ENCODE data around the gene SYCN. TPM values are rescaled to one million over a fixed set of nuclear protein-coding genes. Genes with fewer than 3 reads are reported as not detected.

SYCN gene
- total and polyA plus RNA-seq, 2 of the 8 experiments (the other 6 are each of a cell fraction or from before 2014, with no cell fraction given), result not detected

DNA sequence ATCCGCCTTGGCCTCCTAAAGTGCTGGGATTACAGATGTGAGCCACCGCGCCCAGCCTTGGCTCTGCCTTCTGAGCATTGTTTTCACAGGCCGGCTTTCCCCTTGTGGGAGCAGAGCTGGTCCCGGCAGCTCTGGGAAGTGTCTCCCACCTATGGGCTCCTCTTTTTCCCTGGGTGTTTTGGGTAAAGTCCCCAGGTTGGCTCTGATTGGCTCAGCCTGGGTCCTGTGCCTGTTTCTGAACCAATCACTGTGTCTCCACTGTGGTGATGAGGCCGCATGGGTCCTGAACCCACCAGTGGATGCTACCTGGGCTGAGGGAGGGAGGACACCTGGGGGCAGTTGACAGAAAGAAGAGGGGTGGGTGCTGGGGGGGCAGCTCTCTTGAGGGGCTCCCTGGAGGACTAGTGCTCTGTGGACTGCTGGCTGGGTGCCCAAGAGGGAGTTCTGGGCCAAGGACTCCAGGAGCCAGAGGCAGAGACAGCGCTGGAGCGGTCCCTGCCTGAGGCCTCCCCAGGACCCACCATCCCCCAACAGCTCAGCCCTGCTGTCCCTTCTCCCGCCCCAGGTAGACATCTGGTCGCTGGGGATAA is 26.9 kb downstream of the SYCN start:
- peaks cover 0 to 33% (median 7%) of the 10 kb centered on the region in 4 experiments; a peak in 3 of 8 replicates for H3K36me3 ChIP-seq (ENCODE audit: control insufficient read depth in 2 of 4, insufficient read depth in 4 of 4, low read length in 3 of 4)
- no peak for FAIRE-seq
- CTCF ChIA-PET (ENCODE audit: partially characterized antibody), result interaction anchor here (1.1 to 5.1 kb wide), 5 partner anchors 11 to 64 kb away, joined by 3 to 33 read pairs (median 6); no protein-coding TSS in a partner anchor

More for the DNA sequence above, 26.9 kb downstream of the SYCN start:
- no peak overlapping the region for H2BK15ac ChIP-seq (ENCODE audit: low read length)
- H2BK5ac ChIP-seq (ENCODE audit: low read depth, low read length), result no peak overlapping the region
- H2BK20ac ChIP-seq (ENCODE audit: low read length), result no peak overlapping the region
- no peaks in the 10 kb centered on the region for H3K23me2 ChIP-seq (ENCODE audit: low read depth, low read length)
- POLR2A ChIA-PET (ENCODE audit: partially characterized antibody), result interaction anchor here (1.5 kb wide), 2 partner anchors 11 to 50 kb away, joined by 4 to 5 read pairs; no protein-coding TSS in a partner anchor
- no peaks in the 10 kb centered on the region for H3K4me1 ChIP-seq (replicated peaks in 1 of 4; ENCODE audit: control insufficient read depth in 3 of 4, insufficient read depth in 4 of 4, low read length in 3 of 4)
- no peak overlapping the region for H4K5ac ChIP-seq (ENCODE audit: insufficient read length, low read depth, low read length)
- no peak overlapping the region for H3K4me2 ChIP-seq (ENCODE audit: insufficient read depth in 1 of 2, low read depth in 2 of 2, low read length in 2 of 2)
- H3K79me1 ChIP-seq (ENCODE audit: low read depth, low read length), result no peaks in the 10 kb centered on the region
- 89% methylated on average over 8 of the region's 10 CpGs; no CpG with 5 or more reads in 1 of the 2 experiments for WGBS, 2 experiments (ENCODE audit: extremely low coverage in 1 of 2, insufficient coverage in 1 of 2, insufficient read length in 1 of 2, insufficient replicate concordance in 2 of 2, low coverage in 1 of 2, low lambda C conversion rate in 2 of 2, missing lambda C conversion rate in 1 of 2)
- no peak overlapping the region for H3K27ac ChIP-seq (ENCODE audit: low read depth, low read length)
- no peaks in the 10 kb centered on the region for H3K9me3 ChIP-seq (ENCODE audit: insufficient read depth in 2 of 2, low read depth in 1 of 2, low read length in 1 of 2)
- H3K9ac ChIP-seq (replicated peaks in 1 of 4; ENCODE audit: extremely low read depth in 1 of 4, low read depth in 3 of 4, low read length in 3 of 4), result no peak overlapping the region
- H3K4me3 ChIP-seq (ENCODE audit: extremely low read depth in 1 of 4, insufficient read depth in 2 of 4, low read depth in 3 of 4, low read length in 4 of 4), result no peak overlapping the region
- no peak overlapping the region for H2BK120ac ChIP-seq (replicated peaks; ENCODE audit: low read depth, low read length)
- H2BK12ac ChIP-seq (ENCODE audit: low read depth, low read length), result no peak overlapping the region
- H3K14ac ChIP-seq (ENCODE audit: insufficient read length), result no peak overlapping the region
- TF ChIP-seq, protein P1, sequence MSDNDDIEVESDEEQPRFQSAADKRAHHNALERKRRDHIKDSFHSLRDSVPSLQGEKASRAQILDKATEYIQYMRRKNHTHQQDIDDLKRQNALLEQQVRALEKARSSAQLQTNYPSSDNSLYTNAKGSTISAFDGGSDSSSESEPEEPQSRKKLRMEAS (IDR thresholded peaks at IDR 0.05), result no peak
- TF ChIP-seq POU5F1 (IDR thresholded peaks at IDR 0.05; ENCODE audit: low read depth, low read length) (no peak), TAF7 (optimal IDR thresholded peaks at IDR 0.05; ENCODE audit: borderline replicate concordance, low read depth, low read length) (no peak), ASH2L (IDR thresholded peaks at IDR 0.05; ENCODE audit: low read length) (no peak), TAF1 (IDR thresholded peaks at IDR 0.05; ENCODE audit: low read depth, low read length) (no peak), KDM1A (IDR thresholded peaks at IDR 0.05; ENCODE audit: borderline replicate concordance, low read length) (no peak), HDAC2 (IDR thresholded peaks at IDR 0.05; ENCODE audit: borderline replicate concordance in 1 of 2, low read depth in 2 of 2, low read length in 2 of 2) (no peak), SP2 (IDR thresholded peaks at IDR 0.05; ENCODE audit: low read length) (no peak)
- TF ChIP-seq, protein P2, sequence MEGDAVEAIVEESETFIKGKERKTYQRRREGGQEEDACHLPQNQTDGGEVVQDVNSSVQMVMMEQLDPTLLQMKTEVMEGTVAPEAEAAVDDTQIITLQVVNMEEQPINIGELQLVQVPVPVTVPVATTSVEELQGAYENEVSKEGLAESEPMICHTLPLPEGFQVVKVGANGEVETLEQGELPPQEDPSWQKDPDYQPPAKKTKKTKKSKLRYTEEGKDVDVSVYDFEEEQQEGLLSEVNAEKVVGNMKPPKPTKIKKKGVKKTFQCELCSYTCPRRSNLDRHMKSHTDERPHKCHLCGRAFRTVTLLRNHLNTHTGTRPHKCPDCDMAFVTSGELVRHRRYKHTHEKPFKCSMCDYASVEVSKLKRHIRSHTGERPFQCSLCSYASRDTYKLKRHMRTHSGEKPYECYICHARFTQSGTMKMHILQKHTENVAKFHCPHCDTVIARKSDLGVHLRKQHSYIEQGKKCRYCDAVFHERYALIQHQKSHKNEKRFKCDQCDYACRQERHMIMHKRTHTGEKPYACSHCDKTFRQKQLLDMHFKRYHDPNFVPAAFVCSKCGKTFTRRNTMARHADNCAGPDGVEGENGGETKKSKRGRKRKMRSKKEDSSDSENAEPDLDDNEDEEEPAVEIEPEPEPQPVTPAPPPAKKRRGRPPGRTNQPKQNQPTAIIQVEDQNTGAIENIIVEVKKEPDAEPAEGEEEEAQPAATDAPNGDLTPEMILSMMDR (IDR thresholded peaks at IDR 0.05; ENCODE audit: control extremely low read depth in 1 of 3, insufficient read depth in 1 of 3, low read depth in 1 of 3, low read length in 3 of 3), result no peak
- no peak overlapping the region for H3K23ac ChIP-seq (ENCODE audit: insufficient read length)
- no peaks in the 10 kb centered on the region for H3K79me2 ChIP-seq (ENCODE audit: control insufficient read depth in 1 of 2, insufficient read depth in 2 of 2, low read length in 2 of 2)
- no peak overlapping the region for H2AFZ ChIP-seq (ENCODE audit: low read length)
- H3K56ac ChIP-seq (replicated peaks; ENCODE audit: insufficient read length, low read depth, low read length), result no peak overlapping the region
- H3K27me3 ChIP-seq (replicated peaks in 1 of 4; ENCODE audit: control insufficient read depth in 3 of 4, extremely low read depth in 1 of 4, insufficient read depth in 3 of 4, low read length in 3 of 4), result no peaks in the 10 kb centered on the region
- H4K8ac ChIP-seq (ENCODE audit: extremely low read depth, insufficient read depth, low read length), result no peak overlapping the region; the same call in 1 of the 2 replicates
- H3K4ac ChIP-seq (replicated peaks; ENCODE audit: insufficient read length, low read depth, low read length), result no peak overlapping the region
- H2AK5ac ChIP-seq (ENCODE audit: low read depth, low read length), result no peak overlapping the region
- H3K18ac ChIP-seq (ENCODE audit: extremely low read depth, low read length), result no peak overlapping the region
- H4K91ac ChIP-seq (replicated peaks; ENCODE audit: insufficient read length, low read length), result no peak overlapping the region
- DNase-seq (ENCODE audit: low read depth in 1 of 2, low spot score in 2 of 2), result no peak
- H4K20me1 ChIP-seq (replicated peaks in 1 of 2; ENCODE audit: control insufficient read depth in 1 of 2, insufficient read depth in 2 of 2, low read length in 2 of 2), result peaks cover 0 to 2% of the 10 kb centered on the region in 2 experiments

Measured in H1 (cell line).